ENCODE data around the gene SBNO2.

SBNO2 gene

DNA sequence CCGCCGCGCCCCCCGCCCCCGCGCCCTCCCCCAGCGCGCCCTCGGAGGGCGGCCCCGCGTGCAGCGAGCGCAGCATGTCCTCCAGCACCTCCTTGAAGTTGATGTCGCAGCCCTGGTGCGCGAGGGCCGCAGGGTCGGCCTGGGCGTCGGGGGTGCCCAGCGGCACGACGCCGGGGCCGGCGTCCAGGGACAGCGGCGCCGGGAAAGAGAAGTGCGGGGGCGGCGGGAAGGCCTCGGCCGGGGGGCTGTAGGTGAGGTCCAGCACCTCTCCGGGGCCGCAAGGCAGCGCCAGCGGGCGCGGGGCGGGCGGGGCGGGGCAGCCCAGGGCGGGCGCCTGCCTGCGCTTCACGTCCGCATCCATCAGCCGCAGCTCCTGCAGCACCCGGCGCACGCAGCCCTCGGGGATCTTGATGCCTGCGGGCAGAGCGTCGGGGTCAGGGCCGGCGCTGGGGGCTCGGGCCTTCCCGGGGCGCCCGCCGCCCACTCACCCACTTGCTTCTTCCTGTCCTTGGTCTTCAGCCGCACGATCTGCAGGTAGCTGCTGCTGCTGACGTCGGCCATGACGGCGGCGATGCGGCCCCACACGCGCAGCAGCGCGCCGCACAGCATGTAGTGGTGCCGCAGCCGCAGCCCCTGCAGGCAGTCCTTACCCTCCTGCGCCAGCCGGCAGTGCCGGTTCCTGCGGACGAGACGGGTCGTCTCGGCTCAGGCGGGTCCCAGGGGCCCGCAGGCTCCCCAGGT lies 65.6 kb downstream of the SBNO2 start:
- H3K4me3 ChIP-seq (ENCODE audit: low read depth, low read length), result no peak overlapping the region
- no peaks in the 10 kb centered on the region for H3K27me3 ChIP-seq
- no peak for TF ChIP-seq CTCF (IDR thresholded peaks at IDR 0.05; ENCODE audit: low read depth, low read length)
- H3K36me3 ChIP-seq, result peaks cover 33% of the 10 kb centered on the region
- DNase-seq, result no peak
- no peaks in the 10 kb centered on the region for H3K9me3 ChIP-seq
- H3K4me1 ChIP-seq, result peaks cover 9% of the 10 kb centered on the region

DNA sequence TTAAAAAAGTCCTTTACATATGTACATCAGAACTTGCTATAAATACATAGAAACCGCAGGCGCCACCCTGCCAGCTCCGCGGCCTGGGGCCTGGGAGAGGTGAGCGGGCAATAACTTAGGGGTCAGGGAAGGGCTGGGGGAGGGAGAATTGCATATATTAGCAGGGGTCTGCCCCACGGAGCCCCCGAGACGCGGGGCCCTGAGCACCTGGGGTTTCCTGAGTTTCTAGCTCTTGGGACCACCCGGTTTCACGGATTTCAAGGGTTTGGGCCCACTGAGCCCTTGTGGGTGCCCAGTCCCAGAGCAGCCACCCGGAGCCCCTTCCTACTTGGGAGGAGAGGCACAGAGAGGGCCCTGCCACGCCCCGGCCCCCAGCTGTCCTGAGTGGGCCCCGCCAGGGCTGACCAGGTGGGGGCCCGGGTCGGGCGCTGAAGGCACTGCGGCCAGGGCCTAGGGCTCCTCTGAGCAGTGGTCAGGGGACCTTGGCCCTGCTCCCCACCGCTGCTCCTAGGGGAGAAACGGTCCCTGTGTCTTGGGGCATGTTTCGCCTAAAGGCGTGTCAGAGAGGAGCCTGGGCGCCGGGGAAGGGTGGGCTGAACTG lies 66.3 kb downstream of the SBNO2 start:
- DNase-seq, result no peak
- Histone ChIP-seq H3K36me3 (peaks cover 33% of the 10 kb centered on the region), H3K9me3 (no peaks in the 10 kb centered on the region), H3K27me3 (no peaks in the 10 kb centered on the region), H3K4me1 (peaks cover 6% of the 10 kb centered on the region), H3K4me3 (ENCODE audit: low read depth, low read length) (no peak overlapping the region)
- TF ChIP-seq CTCF (IDR thresholded peaks at IDR 0.05; ENCODE audit: low read depth, low read length), result no peak

DNA sequence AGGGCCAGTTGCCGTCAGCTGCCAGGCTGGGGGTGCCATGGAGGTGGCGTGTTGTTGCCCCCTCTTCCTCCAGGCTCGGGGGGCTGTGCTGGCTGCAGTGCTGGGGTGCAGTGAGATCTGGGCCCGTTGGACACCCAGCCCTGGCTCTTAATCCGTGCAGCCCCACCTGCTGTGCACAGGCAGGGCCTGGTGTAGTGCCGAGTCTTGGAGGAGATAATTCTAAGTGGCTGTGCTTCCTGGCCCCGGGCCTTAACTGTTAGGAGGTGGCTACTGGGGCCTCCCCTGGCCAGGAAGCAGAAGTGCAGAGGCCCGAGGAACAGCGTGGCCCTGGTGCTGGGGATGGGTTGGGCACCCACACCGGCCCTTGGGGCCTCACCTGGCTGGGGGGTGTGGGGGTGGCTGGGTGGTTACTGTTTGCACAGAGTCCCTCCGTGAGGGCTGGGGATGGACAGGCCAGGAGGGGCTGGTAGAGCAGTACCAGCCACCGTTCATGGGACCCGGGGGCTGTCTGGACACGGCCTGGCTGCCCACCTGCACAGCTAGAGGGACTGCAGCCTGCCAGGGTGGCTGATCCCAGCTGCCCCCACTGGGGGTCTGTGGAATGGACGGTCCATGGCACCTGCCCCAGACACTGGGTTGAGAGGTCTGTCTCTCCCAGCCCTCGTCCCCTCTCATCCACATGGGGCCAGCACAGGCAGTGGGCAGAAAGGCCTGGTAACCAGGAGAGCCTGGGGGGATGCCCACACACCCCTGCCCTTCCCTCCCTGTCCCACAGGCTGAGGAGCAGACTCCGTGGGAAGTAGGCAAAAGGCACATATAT lies 67.0 kb downstream of the SBNO2 start:
- no peak for TF ChIP-seq CTCF (IDR thresholded peaks at IDR 0.05; ENCODE audit: low read depth, low read length)
- H3K36me3 ChIP-seq, result peaks cover 29% of the 10 kb centered on the region
- DNase-seq, result no peak
- no peaks in the 10 kb centered on the region for H3K9me3 ChIP-seq
- 0 out of 2 replicates have a peak, but pooled peaks cover 2% of the 10 kb centered on the region for H3K4me1 ChIP-seq
- H3K27me3 ChIP-seq, result no peaks in the 10 kb centered on the region
- no peak overlapping the region for H3K4me3 ChIP-seq (ENCODE audit: low read depth, low read length)

DNA sequence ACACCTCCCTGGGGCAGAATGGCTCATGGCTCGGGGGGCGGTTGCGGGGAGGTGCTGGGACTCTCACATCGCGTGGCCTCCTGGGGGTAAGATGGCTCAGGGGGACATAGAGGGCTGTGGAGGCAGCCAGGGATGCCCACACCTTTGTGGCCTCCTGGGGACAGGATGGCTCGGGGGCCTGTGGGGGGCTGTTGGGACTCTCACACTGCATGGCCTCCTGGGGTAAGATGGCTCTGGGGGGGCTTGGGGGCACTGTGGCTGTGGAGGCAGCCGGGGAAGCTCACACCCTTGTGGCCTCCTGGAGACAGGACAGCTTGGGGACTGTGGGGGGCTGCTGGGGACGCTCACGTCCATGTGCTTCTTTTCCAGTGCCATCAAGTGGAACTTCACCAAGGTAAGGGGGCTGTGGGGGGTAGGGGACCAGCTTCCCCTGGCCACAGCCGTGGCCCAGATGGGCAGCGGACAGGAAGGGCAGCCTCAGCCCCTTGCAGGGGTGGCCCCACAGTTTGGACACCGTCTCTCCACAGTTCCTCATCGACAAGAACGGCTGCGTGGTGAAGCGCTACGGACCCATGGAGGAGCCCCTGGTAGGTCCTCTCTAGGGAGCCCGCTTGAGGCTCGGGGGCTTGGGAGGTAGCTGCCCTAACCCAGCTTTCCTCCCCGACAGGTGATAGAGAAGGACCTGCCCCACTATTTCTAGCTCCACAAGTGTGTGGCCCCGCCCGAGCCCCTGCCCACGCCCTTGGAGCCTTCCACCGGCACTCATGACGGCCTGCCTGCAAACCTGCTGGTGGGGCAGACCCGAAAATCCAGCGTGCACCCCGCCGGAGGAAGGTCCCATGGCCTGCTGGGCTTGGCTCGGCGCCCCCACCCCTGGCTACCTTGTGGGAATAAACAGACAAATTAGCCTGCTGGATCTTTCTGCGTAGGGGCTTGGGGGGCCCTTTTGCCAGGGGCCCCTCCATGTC lies 67.9 kb downstream of the SBNO2 start:
- H3K36me3 ChIP-seq, result peaks cover 29% of the 10 kb centered on the region
- TF ChIP-seq CTCF (IDR thresholded peaks at IDR 0.05; ENCODE audit: low read depth, low read length), result no peak
- H3K9me3 ChIP-seq, result no peaks in the 10 kb centered on the region
- H3K4me3 ChIP-seq (ENCODE audit: low read depth, low read length), result no peak overlapping the region
- H3K27me3 ChIP-seq, result no peaks in the 10 kb centered on the region
- DNase-seq, result no peak
- no peaks in the 10 kb centered on the region for H3K4me1 ChIP-seq

GRCh38 chr19:1105008-1105872 lies 68.8 kb downstream of the SBNO2 start:
- peak; percentile 51 for DNase-seq
- no peak for TF ChIP-seq CTCF (IDR thresholded peaks at IDR 0.05; ENCODE audit: low read depth, low read length)
- no peaks in the 10 kb centered on the region for H3K27me3 ChIP-seq

More at GRCh38 chr19:1105008-1105872, 68.8 kb downstream of the SBNO2 start:
- Histone ChIP-seq H3K36me3 (peaks cover 26% of the 10 kb centered on the region), H3K9me3 (no peaks in the 10 kb centered on the region), H3K4me1 (no peaks in the 10 kb centered on the region), H3K4me3 (ENCODE audit: low read depth, low read length) (peak overlapping the region; percentile 64)

Measured in BE2C (cell line).